H9 (cell line): Measurements from ENCODE around the gene RNF224. TPM values are rescaled to one million over a fixed set of nuclear protein-coding genes. Genes with fewer than 3 reads are reported as not detected.

Experiments
- DNase-seq: peaks from one replicate; pipeline ENCODE4 v3.0.0-alpha.2; 2017
- H2AFZ ChIP-seq: one replicate; pipeline ENCODE4 v1.6.1; 2013; ENCODE audit warnings: mild to moderate bottlenecking, low read length, control low read depth, moderate library complexity
- H2AK5ac ChIP-seq: 2 replicates; pipeline ENCODE4 v1.6.1; 2013; ENCODE audit warnings: low read length, control low read depth, mixed read lengths; ENCODE audit not compliant: insufficient read length
- H2BK120ac ChIP-seq: one replicate; pipeline ENCODE4 v1.6.1; 2013; ENCODE audit warnings: low read depth, mild to moderate bottlenecking, low read length, control low read depth, inconsistent platforms; ENCODE audit not compliant: poor library complexity, severe bottlenecking
- H2BK12ac ChIP-seq: 2 replicates; pipeline ENCODE4 v1.6.1; 2013; ENCODE audit warnings: low read length, control low read depth, mixed read lengths, low read depth; ENCODE audit not compliant: insufficient read length
- H2BK15ac ChIP-seq: 2 replicates; pipeline ENCODE4 v1.6.1; 2013; ENCODE audit warnings: low read depth, low read length, control low read depth
- H2BK20ac ChIP-seq: one replicate; pipeline ENCODE4 v1.6.1; 2013; ENCODE audit warnings: low read depth, mild to moderate bottlenecking, low read length, control low read depth, inconsistent platforms; ENCODE audit not compliant: poor library complexity, severe bottlenecking
- H2BK5ac ChIP-seq: 2 replicates; pipeline ENCODE4 v1.6.1; 2013; ENCODE audit warnings: low read length, control low read depth, mixed read lengths; ENCODE audit not compliant: insufficient read length
- H3K14ac ChIP-seq: 2 replicates; pipeline ENCODE4 v1.6.1; 2013; ENCODE audit warnings: low read length, control low read depth; ENCODE audit not compliant: insufficient read depth
- H3K18ac ChIP-seq: 2 replicates; pipeline ENCODE4 v1.6.1; 2013; ENCODE audit warnings: low read depth, mild to moderate bottlenecking, mixed read lengths, low read length, control low read depth; ENCODE audit not compliant: insufficient read length
- H3K23ac ChIP-seq: 2 replicates; pipeline ENCODE4 v1.6.1; 2013; ENCODE audit warnings: low read length, control low read depth, mixed read lengths, low read depth; ENCODE audit not compliant: insufficient read length
- H3K23me2 ChIP-seq: 2 replicates; pipeline ENCODE4 v1.6.1; 2013; ENCODE audit warnings: low read depth, mild to moderate bottlenecking, mixed read lengths, low read length, control low read depth; ENCODE audit not compliant: insufficient read length, poor library complexity, severe bottlenecking
- H3K27ac ChIP-seq: 2 replicates; pipeline ENCODE4 v1.5.1; 2013; ENCODE audit warnings: low read length, control low read depth, mixed read lengths, low read depth; ENCODE audit not compliant: insufficient read length
- H3K27me3 ChIP-seq: 2 replicates; pipeline ENCODE4 v1.6.1; 2013; ENCODE audit warnings: low read length, control low read depth, inconsistent platforms; ENCODE audit not compliant: insufficient read depth
- H3K4ac ChIP-seq: 2 replicates; pipeline ENCODE4 v1.6.1; 2013; ENCODE audit warnings: low read depth, mild to moderate bottlenecking, control low read depth, inconsistent platforms, low read length, moderate library complexity
- H3K4me1 ChIP-seq: 2 replicates; pipeline ENCODE4 v1.6.1; 2013; ENCODE audit warnings: low read length, control low read depth, inconsistent platforms; ENCODE audit not compliant: insufficient read depth
- H3K4me2 ChIP-seq: 2 replicates; pipeline ENCODE4 v1.6.1; 2013; ENCODE audit warnings: low read length, control low read depth, mixed read lengths; ENCODE audit not compliant: insufficient read length, insufficient read depth
- H3K56ac ChIP-seq: 2 replicates; pipeline ENCODE4 v1.6.1; 2013; ENCODE audit warnings: low read depth, mild to moderate bottlenecking, mixed read lengths, low read length, control low read depth; ENCODE audit not compliant: insufficient read length
- H3K79me1 ChIP-seq: 2 replicates; pipeline ENCODE4 v1.6.1; 2013; ENCODE audit warnings: low read depth, mild to moderate bottlenecking, moderate library complexity, low read length, control low read depth, inconsistent platforms; ENCODE audit not compliant: insufficient read depth, poor library complexity, severe bottlenecking
- H3K79me2 ChIP-seq: 2 replicates; pipeline ENCODE4 v1.6.1; 2013; ENCODE audit warnings: low read length, control low read depth, inconsistent platforms; ENCODE audit not compliant: insufficient read depth
- H3K9ac ChIP-seq: 2 replicates; pipeline ENCODE4 v1.6.1; 2013; ENCODE audit warnings: low read length, control low read depth, mixed read lengths; ENCODE audit not compliant: insufficient read length; ENCODE audit errors: extremely low read depth
- H3K9me3 ChIP-seq: one replicate; pipeline ENCODE4 v1.6.1; 2013; ENCODE audit warnings: low read depth, low read length, inconsistent platforms; ENCODE audit not compliant: control insufficient read depth
- H3T11ph ChIP-seq: one replicate; pipeline ENCODE4 v1.6.1; 2013; ENCODE audit warnings: mild to moderate bottlenecking, low read length, control low read depth, inconsistent platforms
- H4K20me1 ChIP-seq: one replicate; pipeline ENCODE4 v1.6.1; 2013; ENCODE audit not compliant: control insufficient read depth, insufficient read length, insufficient read depth
- H4K5ac ChIP-seq: 2 replicates; pipeline ENCODE4 v1.6.1; 2013; ENCODE audit warnings: low read depth, mild to moderate bottlenecking, mixed read lengths, low read length, control low read depth; ENCODE audit not compliant: insufficient read length
- H4K8ac ChIP-seq: replicated peaks from 2 replicates; pipeline ENCODE4 v1.6.1; 2013; ENCODE audit warnings: low read length, control low read depth, mixed read lengths, low read depth; ENCODE audit not compliant: insufficient read length
- H4K91ac ChIP-seq: 2 replicates; pipeline ENCODE4 v1.6.1; 2013; ENCODE audit warnings: low read depth, mild to moderate bottlenecking, moderate library complexity, mixed read lengths, low read length, control low read depth; ENCODE audit not compliant: insufficient read length
- H3K27ac Mint-ChIP-seq, 3 experiments: 2 replicates in 2 of 3; 3 replicates in 1 of 3; pipeline ENCODE4 v1.8.0; 2020 to 2021; ENCODE audit warnings: mixed read lengths in 3 of 3, mild to moderate bottlenecking in 1 of 3, moderate library complexity in 1 of 3
- H3K27me3 Mint-ChIP-seq: 2 replicates; pipeline ENCODE4 v1.8.0; 2021; ENCODE audit warnings: low read depth, mild to moderate bottlenecking, moderate library complexity, mixed read lengths
- H3K36me3 Mint-ChIP-seq, 3 experiments: 2 replicates in 2 of 3; 3 replicates in 1 of 3; pipeline ENCODE4 v1.8.0; 2020 to 2021; ENCODE audit warnings: low read depth in 3 of 3, mixed read lengths in 3 of 3; ENCODE audit not compliant: insufficient read depth in 1 of 3
- H3K4me1 Mint-ChIP-seq, 2 experiments: 2 replicates each; pipeline ENCODE4 v1.8.0; 2020; ENCODE audit warnings: mixed read lengths in 2 of 2
- H3K4me3 Mint-ChIP-seq, 2 experiments: 2 replicates in 1 of 2; 3 replicates in 1 of 2; pipeline ENCODE4 v1.8.0; 2020 to 2021; ENCODE audit warnings: mild to moderate bottlenecking in 2 of 2, mixed read lengths in 2 of 2, moderate library complexity in 1 of 2
- H3K9me3 Mint-ChIP-seq, 2 experiments: 2 replicates in 1 of 2; 3 replicates in 1 of 2; pipeline ENCODE4 v1.8.0; 2020; ENCODE audit warnings: mild to moderate bottlenecking in 2 of 2, mixed read lengths in 2 of 2, moderate library complexity in 1 of 2
- CTCF ChIP-seq: fragments of 200-600 bp; sonication (generic); conservative IDR thresholded peaks from 3 replicates; pipeline ENCODE4 v1.8.0; 2021; ENCODE audit warnings: antibody characterized with exemption, mild to moderate bottlenecking
- WGBS: extraction: QIAGEN DNeasy Blood & Tissue Kit; methylation state at CpG from one replicate; pipeline ENCODE4 v1.1.7; 2013; ENCODE audit warnings: missing lambda C conversion rate, low lambda C conversion rate, mixed read lengths; ENCODE audit not compliant: insufficient read length; ENCODE audit errors: extremely low coverage; 5-methylcytosine and 5-hydroxymethylcytosine counted together
- total RNA-seq: library from RNA; stranded (reverse); gene quantifications from 2 replicates; pipeline ENCODE4 v1.2.1, GENCODE V29; 2021

Gene RNF224
- total RNA-seq, 1 experiment from 2014 or later = 0.15 TPM

- Histone ChIP-seq H2BK15ac (no peak overlapping the region), H3K18ac (no peak overlapping the region), H2AK5ac (no peak overlapping the region), H3K79me1 (peaks cover 11% of the 10 kb centered on the region), H3K4me2 (peak overlapping the region; percentile 24), H3K4me1 (no peaks in the 10 kb centered on the region; the same call in 1 of the 2 replicates), H3K4ac (no peak overlapping the region), H3K27ac (no peak overlapping the region), H3K9me3 (no peaks in the 10 kb centered on the region), H2BK5ac (no peak overlapping the region), H3K23ac (no peak overlapping the region), H4K20me1 (no peaks in the 10 kb centered on the region), H2BK20ac (no peak overlapping the region), H2AFZ (no peak overlapping the region), H4K91ac (no peak overlapping the region), H2BK120ac (no peak overlapping the region), H3K9ac (no peak overlapping the region), H3K23me2 (peaks cover 2% of the 10 kb centered on the region), H3K27me3 (no peaks in the 10 kb centered on the region), H3K79me2 (peaks cover 6% of the 10 kb centered on the region; the same call in 1 of the 2 replicates), H3K56ac (no peak overlapping the region), H2BK12ac (no peak overlapping the region), H3T11ph (no peak overlapping the region), H3K14ac (no peak overlapping the region), H4K8ac (no peak overlapping the region), H4K5ac (no peak overlapping the region)
- WGBS = no CpG with 5 or more reads among the region's 51 CpGs
- peaks cover 0 to 6% (median 0%) of the 10 kb centered on the region in 3 experiments; a peak in 3 of 7 replicates for H3K36me3 Mint-ChIP-seq
- no peak for DNase-seq
- peak overlapping the region; percentile 78 to 88 for H3K4me3 Mint-ChIP-seq
- TF ChIP-seq CTCF = no peak
- H3K4me1 Mint-ChIP-seq = peaks cover 18 to 35% of the 10 kb centered on the region in 2 experiments
- no peak overlapping the region for H3K27ac Mint-ChIP-seq
- no peaks in the 10 kb centered on the region for H3K9me3 Mint-ChIP-seq
- peaks cover 2% of the 10 kb centered on the region; the same call in 1 of the 2 replicates for H3K27me3 Mint-ChIP-seq
Observed at GRCh38 chr9:137199411-137200121, 27.7 kb upstream of the RNF224 start.
